ENCODE results near the gene PGA4. TPM values are rescaled to one million over a fixed set of nuclear protein-coding genes. Genes with fewer than 3 reads are reported as not detected.
"Not testable (repeated sequence)": the region's sequence is repeated elsewhere in the genome, so short reads cannot be mapped to it uniquely, and the experiment has no call there.

PGA4 gene
- polyA plus RNA-seq, 2 of the 4 experiments (the other 2 are of a cell fraction), result not detected

DNA sequence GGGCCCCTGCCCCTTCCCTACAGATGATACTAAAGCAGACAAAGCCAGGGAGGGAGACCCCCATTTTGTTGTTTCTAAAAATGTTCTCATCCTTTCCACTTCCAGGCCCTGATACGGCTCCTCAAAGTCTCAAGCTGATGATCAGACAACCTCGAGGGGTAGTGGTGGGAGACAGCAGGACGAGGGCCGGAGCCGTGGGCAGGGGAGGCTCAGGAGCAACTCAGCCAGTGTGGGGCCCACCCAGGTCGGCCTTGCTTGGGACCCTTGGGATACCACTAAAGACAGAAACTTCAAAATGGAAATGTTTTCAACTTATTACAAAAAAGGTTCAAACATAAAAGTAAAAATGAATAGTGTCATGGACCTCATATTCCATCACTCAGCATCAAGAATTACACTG lies 45.7 kb upstream of the PGA4 start:
- CTCF ChIA-PET, result interaction anchor here (1.6 to 6.9 kb wide), 2 partner anchors 11 to 345 kb away, joined by 6 to 56 read pairs; no protein-coding TSS in a partner anchor
- ATAC-seq, result no peak
- TF ChIP-seq NR3C1 (IDR thresholded peaks at IDR 0.05), result no peak
- TF ChIP-seq FOSL2 (IDR thresholded peaks at IDR 0.05), result no peak
- TF ChIP-seq FOSL2 (CRISPR knock-in tag; IDR thresholded peaks at IDR 0.05), result no peak
- TF ChIP-seq KDM1A (IDR thresholded peaks at IDR 0.05; ENCODE audit: low read depth), result no peak
- TF ChIP-seq ZFP36 (IDR thresholded peaks at IDR 0.05; ENCODE audit: borderline replicate concordance, partially characterized antibody), result no peak
- TF ChIP-seq PHF8 (IDR thresholded peaks at IDR 0.05; ENCODE audit: borderline replicate concordance, low read depth), result no peak

GRCh38 chr11:61180205-61180604 lies 41.9 kb upstream of the PGA4 start:
- FAIRE-seq; CTCF ChIA-PET; H3K4me3 ChIP-seq; H3K4me1 ChIP-seq; H3K9me3 ChIP-seq; POLR2A ChIA-PET; H3K27ac ChIP-seq; DNase-seq (ENCODE audit: low read depth in 1 of 2, low spot score in 1 of 2); ATAC-seq; H3K4me2 ChIP-seq: not testable (repeated sequence)
- 39% methylated on average over 5 of the region's 6 CpGs for WGBS (ENCODE audit: missing lambda C conversion rate)

More for the DNA sequence above, 45.7 kb upstream of the PGA4 start:
- no peak overlapping the region for H3K27ac ChIP-seq
- H3K4me2 ChIP-seq, result no peak overlapping the region
- POLR2A ChIA-PET, result no interaction called here
- H3K4me1 ChIP-seq, result no peaks in the 10 kb centered on the region
- no peaks in the 10 kb centered on the region for H3K9me3 ChIP-seq
- H3K4me3 ChIP-seq, result no peak overlapping the region
- WGBS (ENCODE audit: missing lambda C conversion rate), result 37% methylated on average over 6 of the region's 6 CpGs
- DNase-seq (ENCODE audit: low read depth in 1 of 2, low spot score in 1 of 2) (no peak), FAIRE-seq (no peak)

GRCh38 chr11:61181489-61181888 lies 40.7 kb upstream of the PGA4 start:
- ChIA-PET POLR2A (no interaction called here), CTCF (no interaction called here)
- no peak for FAIRE-seq
- H3K9me3 ChIP-seq, result no peaks in the 10 kb centered on the region
- no peak overlapping the region for H3K4me2 ChIP-seq
- no peak for DNase-seq (ENCODE audit: low read depth in 1 of 2, low spot score in 1 of 2)
- TF ChIP-seq FOSL2 (IDR thresholded peaks at IDR 0.05) (no peak), FOSL2 (CRISPR knock-in tag; IDR thresholded peaks at IDR 0.05) (no peak), ZC3H11A (IDR thresholded peaks at IDR 0.05) (peak; percentile 64)
- WGBS (ENCODE audit: missing lambda C conversion rate), result 64% methylated on average over 4 of the region's 4 CpGs
- H3K4me1 ChIP-seq, result no peaks in the 10 kb centered on the region
- no peak for ATAC-seq
- no peak overlapping the region for H3K4me3 ChIP-seq
- H3K27ac ChIP-seq, result no peak overlapping the region

DNA sequence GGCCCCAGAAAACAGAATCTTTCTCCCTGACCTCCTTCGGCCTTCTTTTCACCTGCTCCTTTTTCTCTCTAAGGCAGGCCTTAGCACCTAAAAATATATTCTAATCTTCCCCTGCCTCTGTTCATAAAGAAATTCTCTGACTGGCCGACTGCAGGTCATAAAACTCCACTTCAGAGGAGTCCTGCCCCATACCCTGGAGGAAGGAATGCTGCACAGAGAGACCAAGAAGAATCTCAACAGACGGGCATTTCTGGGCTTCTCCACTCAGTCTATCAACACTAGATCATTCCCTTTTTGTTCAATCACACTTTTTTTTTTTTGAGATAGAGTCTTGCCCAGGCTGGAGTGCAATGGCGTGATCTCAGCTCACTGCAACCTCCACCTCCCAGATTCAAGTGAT lies 38.5 kb upstream of the PGA4 start:
- Histone ChIP-seq H3K4me1 (no peaks in the 10 kb centered on the region), H3K9me3 (no peaks in the 10 kb centered on the region), H3K27ac (no peak overlapping the region), H3K4me3 (no peak overlapping the region), H3K4me2 (no peak overlapping the region)
- DNase-seq (ENCODE audit: low read depth in 1 of 2, low spot score in 1 of 2) (no peak), ATAC-seq (no peak), FAIRE-seq (no peak)
- TF ChIP-seq HOXA7 (CRISPR knock-in tag; IDR thresholded peaks at IDR 0.05) (no peak), TFCP2L1 (CRISPR knock-in tag; IDR thresholded peaks at IDR 0.05) (no peak), ATOH8 (CRISPR knock-in tag; IDR thresholded peaks at IDR 0.05; ENCODE audit: low read depth) (no peak), TP53 (CRISPR knock-in tag; IDR thresholded peaks at IDR 0.05) (no peak), RAD21 (conservative IDR thresholded peaks at IDR 0.05 in 1 of 2, IDR thresholded peaks at IDR 0.05 in 1 of 2) (no peak), FOSB (CRISPR knock-in tag; IDR thresholded peaks at IDR 0.05) (no peak)
- ChIA-PET POLR2A (no interaction called here), CTCF (interaction anchor here (0.6 to 2.5 kb wide), 3 partner anchors 53 to 408 kb away, joined by 3 to 10 read pairs (median 3); no protein-coding TSS in a partner anchor)
- WGBS (ENCODE audit: missing lambda C conversion rate), result 64% methylated on average over 4 of the region's 4 CpGs

DNA sequence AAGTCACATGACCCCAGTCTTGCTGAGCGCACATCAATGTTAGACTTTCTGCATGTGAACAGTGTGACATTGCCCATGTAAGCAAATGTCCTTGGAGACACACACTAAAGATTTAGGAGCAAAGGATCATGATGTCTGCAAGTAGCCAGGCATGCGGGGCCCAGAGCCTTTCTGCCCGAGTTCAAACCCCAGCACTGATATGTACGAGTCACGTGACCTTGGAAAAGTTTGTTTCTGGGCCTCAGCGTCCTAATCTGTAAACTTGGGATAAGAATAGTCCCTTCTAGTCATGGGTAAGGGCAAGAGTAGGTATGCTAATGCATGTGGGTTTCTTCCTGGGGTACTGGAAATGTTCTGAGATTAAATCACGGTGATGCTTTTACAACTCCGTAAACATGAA lies 35.6 kb upstream of the PGA4 start:
- Histone ChIP-seq H3K4me1 (no peaks in the 10 kb centered on the region), H3K27ac (no peak overlapping the region), H3K4me2 (no peak overlapping the region), H3K4me3 (no peak overlapping the region), H3K9me3 (no peaks in the 10 kb centered on the region)
- no peak for ATAC-seq
- DNase-seq (ENCODE audit: low read depth in 1 of 2, low spot score in 1 of 2), result no peak
- WGBS (ENCODE audit: missing lambda C conversion rate), result 78% methylated on average over 8 of the region's 8 CpGs
- ChIA-PET POLR2A (no interaction called here), CTCF (interaction anchor here (0.9 to 5.5 kb wide), 20 partner anchors 10 to 411 kb away, joined by 3 to 56 read pairs (median 4); partner anchors contain the start of gene PGA3)
- FAIRE-seq, result no peak
- no peak for TF ChIP-seq FOSL2 (IDR thresholded peaks at IDR 0.05)
- TF ChIP-seq FOSL2 (CRISPR knock-in tag; IDR thresholded peaks at IDR 0.05), result no peak
- TF ChIP-seq CBX8 (IDR thresholded peaks at IDR 0.05), result no peak
- no peak for TF ChIP-seq MAX (IDR thresholded peaks at IDR 0.05)
- TF ChIP-seq, protein P1, sequence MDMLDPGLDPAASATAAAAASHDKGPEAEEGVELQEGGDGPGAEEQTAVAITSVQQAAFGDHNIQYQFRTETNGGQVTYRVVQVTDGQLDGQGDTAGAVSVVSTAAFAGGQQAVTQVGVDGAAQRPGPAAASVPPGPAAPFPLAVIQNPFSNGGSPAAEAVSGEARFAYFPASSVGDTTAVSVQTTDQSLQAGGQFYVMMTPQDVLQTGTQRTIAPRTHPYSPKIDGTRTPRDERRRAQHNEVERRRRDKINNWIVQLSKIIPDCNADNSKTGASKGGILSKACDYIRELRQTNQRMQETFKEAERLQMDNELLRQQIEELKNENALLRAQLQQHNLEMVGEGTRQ (IDR thresholded peaks at IDR 0.05), result no peak

Measured in A549 (cell line).